Measurements from ENCODE around the gene ZNF236.

GRCh38 chr18:76911440-76911839 lies 89.1 kb downstream of the ZNF236 start:
- TF ChIP-seq, protein P1, sequence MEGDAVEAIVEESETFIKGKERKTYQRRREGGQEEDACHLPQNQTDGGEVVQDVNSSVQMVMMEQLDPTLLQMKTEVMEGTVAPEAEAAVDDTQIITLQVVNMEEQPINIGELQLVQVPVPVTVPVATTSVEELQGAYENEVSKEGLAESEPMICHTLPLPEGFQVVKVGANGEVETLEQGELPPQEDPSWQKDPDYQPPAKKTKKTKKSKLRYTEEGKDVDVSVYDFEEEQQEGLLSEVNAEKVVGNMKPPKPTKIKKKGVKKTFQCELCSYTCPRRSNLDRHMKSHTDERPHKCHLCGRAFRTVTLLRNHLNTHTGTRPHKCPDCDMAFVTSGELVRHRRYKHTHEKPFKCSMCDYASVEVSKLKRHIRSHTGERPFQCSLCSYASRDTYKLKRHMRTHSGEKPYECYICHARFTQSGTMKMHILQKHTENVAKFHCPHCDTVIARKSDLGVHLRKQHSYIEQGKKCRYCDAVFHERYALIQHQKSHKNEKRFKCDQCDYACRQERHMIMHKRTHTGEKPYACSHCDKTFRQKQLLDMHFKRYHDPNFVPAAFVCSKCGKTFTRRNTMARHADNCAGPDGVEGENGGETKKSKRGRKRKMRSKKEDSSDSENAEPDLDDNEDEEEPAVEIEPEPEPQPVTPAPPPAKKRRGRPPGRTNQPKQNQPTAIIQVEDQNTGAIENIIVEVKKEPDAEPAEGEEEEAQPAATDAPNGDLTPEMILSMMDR (conservative IDR thresholded peaks at IDR 0.05; ENCODE audit: low read depth, low read length) = no peak
- TF ChIP-seq EZH2 (IDR thresholded peaks at IDR 0.05; ENCODE audit: borderline replicate concordance, low read depth, low read length, poor library complexity, severe bottlenecking) = no peak

All from A673 (cell line).